ENCODE measurements around the gene NTRK3. TPM values are rescaled to one million over a fixed set of nuclear protein-coding genes. Genes with fewer than 3 reads are reported as not detected.

Gene NTRK3
- total and polyA plus RNA-seq, 2 of the 8 experiments (the other 6 are each of a cell fraction or from before 2014, with no cell fraction given) = 4.5 to 6.8 TPM

DNA sequence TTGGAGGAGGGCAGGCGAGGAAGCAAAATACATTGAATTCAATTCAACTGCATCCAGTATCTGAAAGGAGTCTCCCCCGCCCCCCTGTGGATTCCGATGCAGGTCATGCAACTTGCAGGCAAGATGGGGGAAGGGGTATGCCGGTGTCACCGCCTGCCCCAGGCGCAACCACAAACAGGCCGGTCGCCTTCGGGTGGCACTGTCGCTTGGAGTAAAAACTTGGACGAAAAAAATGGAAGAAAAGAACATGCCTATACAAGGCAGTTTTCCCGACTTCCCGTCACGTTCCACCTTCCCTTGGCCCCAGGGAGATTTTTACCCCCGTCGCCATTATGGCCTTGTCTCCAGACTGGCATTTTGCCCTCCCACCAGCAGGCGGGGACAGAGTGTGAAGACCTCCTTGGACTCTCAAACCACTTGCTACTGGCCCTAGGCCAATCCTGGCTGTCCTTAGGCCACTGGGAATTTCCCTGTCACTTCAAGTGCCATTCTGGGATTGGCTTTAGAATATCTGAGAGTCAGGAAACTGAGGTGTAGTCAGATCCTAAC lies 1.6 kb upstream of the NTRK3 start (continued):
- no peak for TF ChIP-seq USF2 (IDR thresholded peaks at IDR 0.05; ENCODE audit: low read length)
- no peak for TF ChIP-seq CHD1 (IDR thresholded peaks at IDR 0.05; ENCODE audit: low read depth, low read length)
- peak; percentile 26; the same call in 1 of the 2 replicates for TF ChIP-seq SP2 (IDR thresholded peaks at IDR 0.05; ENCODE audit: low read length)
- TF ChIP-seq, protein P1, sequence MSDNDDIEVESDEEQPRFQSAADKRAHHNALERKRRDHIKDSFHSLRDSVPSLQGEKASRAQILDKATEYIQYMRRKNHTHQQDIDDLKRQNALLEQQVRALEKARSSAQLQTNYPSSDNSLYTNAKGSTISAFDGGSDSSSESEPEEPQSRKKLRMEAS (IDR thresholded peaks at IDR 0.05) = peak; percentile 53
- peak; percentile 19 for TF ChIP-seq SAP30 (IDR thresholded peaks at IDR 0.05; ENCODE audit: insufficient read depth, insufficient replicate concordance, low read length)
- TF ChIP-seq SIN3A (conservative IDR thresholded peaks at IDR 0.05 in 1 of 2, IDR thresholded peaks at IDR 0.05 in 1 of 2; ENCODE audit: low read depth in 1 of 2, low read length in 2 of 2) = 0 out of 4 replicates have a peak, but pooled peaks of 1 of the 2 experiments have one; percentile 65
- no peak for TF ChIP-seq MAFK (IDR thresholded peaks at IDR 0.05; ENCODE audit: low read depth, low read length)
- no peak for TF ChIP-seq CREB1 (IDR thresholded peaks at IDR 0.05)
- no peak for TF ChIP-seq RXRA (IDR thresholded peaks at IDR 0.05; ENCODE audit: insufficient read depth, low read depth, low read length)
- TF ChIP-seq CTCF (IDR thresholded peaks at IDR 0.05; ENCODE audit: control extremely low read depth in 1 of 3, insufficient read depth in 1 of 3, low read depth in 1 of 3, low read length in 3 of 3) = peak; percentile 70 to 92 (median 84)
- no peak for TF ChIP-seq CBX8 (IDR thresholded peaks at IDR 0.05; ENCODE audit: borderline replicate concordance, low read depth, low read length)
- no peak for TF ChIP-seq EZH2 (IDR thresholded peaks at IDR 0.05; ENCODE audit: low read depth, low read length, severe bottlenecking)
- peak; percentile 28 for TF ChIP-seq ASH2L (IDR thresholded peaks at IDR 0.05; ENCODE audit: low read length)
- no peak for TF ChIP-seq NANOG (IDR thresholded peaks at IDR 0.05; ENCODE audit: insufficient read depth, low read depth, low read length, poor library complexity, severe bottlenecking)
- TF ChIP-seq RNF2 (IDR thresholded peaks at IDR 0.05; ENCODE audit: borderline replicate concordance, low read depth, low read length, missing control alignments, poor library complexity, severe bottlenecking) = no peak
- 0 out of 2 replicates have a peak, but pooled peaks have one; percentile 59 for TF ChIP-seq RBBP5 (IDR thresholded peaks at IDR 0.05; ENCODE audit: borderline replicate concordance, low read depth, low read length)
- peak; percentile 47 to 64 for TF ChIP-seq RAD21 (IDR thresholded peaks at IDR 0.05 in 1 of 2, conservative IDR thresholded peaks at IDR 0.05 in 1 of 2; ENCODE audit: low read depth in 2 of 2, low read length in 2 of 2)
- no peak for TF ChIP-seq NRF1 (IDR thresholded peaks at IDR 0.05; ENCODE audit: low read depth, low read length)
- TF ChIP-seq ZNF274 (IDR thresholded peaks at IDR 0.05; ENCODE audit: borderline replicate concordance, extremely low read depth, low read length) = no peak
